Erythroblast (primary cell): ENCODE data around the gene PIGN.

Experiments used
- GATA1 ChIP-seq: IDR thresholded peaks from 2 replicates; pipeline ENCODE4 v1.6.1; 2011; ENCODE audit warnings: low read depth, mild to moderate bottlenecking, control low read depth, low read length, moderate library complexity
- POLR2A ChIP-seq: IDR thresholded peaks from 2 replicates; pipeline ENCODE4 v1.6.1; 2011; ENCODE audit warnings: mild to moderate bottlenecking, low read length

- TF ChIP-seq POLR2A (no peak), GATA1 (no peak)
These were observed 14.6 kb downstream of the PIGN start for GRCh38 chr18:62172298-62172697.
